Measurements from ENCODE around the gene MTCL1.
A peak's percentile ranks its signal among the peaks of the same experiment; 100 is the strongest.

The MTCL1 gene

GRCh38 chr18:8688216-8688800, 17.0 kb upstream of the MTCL1 start:
- no peak for DNase-seq

- DNase-seq = no peak
These were observed 16.5 kb upstream of the MTCL1 start for GRCh38 chr18:8688816-8689215.

GRCh38 chr18:8689517-8689916, 15.8 kb upstream of the MTCL1 start:
- no peak for DNase-seq

GRCh38 chr18:8694891-8695290, 10.5 kb upstream of the MTCL1 start:
- DNase-seq = no peak

GRCh38 chr18:8695932-8696517, 9.3 kb upstream of the MTCL1 start:
- no peak for DNase-seq

GRCh38 chr18:8696749-8697211, 8.6 kb upstream of the MTCL1 start:
- DNase-seq = peak; percentile 28

GRCh38 chr18:8699126-8699525, 6.2 kb upstream of the MTCL1 start:
- DNase-seq = no peak

GRCh38 chr18:8699948-8700347, 5.4 kb upstream of the MTCL1 start:
- DNase-seq = no peak

- no peak for DNase-seq
These were observed 3.7 kb upstream of the MTCL1 start for GRCh38 chr18:8701546-8702118.

- DNase-seq = no peak
These were observed 2.7 kb upstream of the MTCL1 start for GRCh38 chr18:8702668-8703067.

GRCh38 chr18:8703092-8703709, 2.2 kb upstream of the MTCL1 start:
- no peak for DNase-seq

GRCh38 chr18:8703781-8704301, 1.5 kb upstream of the MTCL1 start:
- DNase-seq = no peak

GRCh38 chr18:8704361-8705237, 757 bp upstream of the MTCL1 start:
- peak; percentile 68 for DNase-seq

- no peak for DNase-seq
These were observed 820 bp downstream of the MTCL1 start for GRCh38 chr18:8705961-8706790.

- no peak for DNase-seq
These were observed 1.6 kb downstream of the MTCL1 start for GRCh38 chr18:8706791-8707555.

GRCh38 chr18:8707556-8708300, 2.4 kb downstream of the MTCL1 start:
- DNase-seq = no peak

GRCh38 chr18:8708670-8709069, 3.3 kb downstream of the MTCL1 start:
- no peak for DNase-seq

- DNase-seq = no peak
These were observed 4.1 kb downstream of the MTCL1 start for GRCh38 chr18:8709248-8710059.

GRCh38 chr18:8711736-8712135, 6.4 kb downstream of the MTCL1 start:
- DNase-seq = no peak

GRCh38 chr18:8713691-8714090, 8.3 kb downstream of the MTCL1 start:
- DNase-seq = no peak
